Progenitor cell of endocrine pancreas (in vitro differentiated cells): ENCODE data around the gene PFKL. TPM values are rescaled to one million over a fixed set of nuclear protein-coding genes. Genes with fewer than 3 reads are reported as not detected.

Experiments used
- DNase-seq: peaks from one replicate; pipeline ENCODE4 v3.0.0; 2021; ENCODE audit warnings: low spot score; ENCODE audit not compliant: unreplicated experiment
- H3K27ac Mint-ChIP-seq: 2 replicates; pipeline ENCODE4 v1.8.0; 2021; ENCODE audit warnings: mild to moderate bottlenecking, moderate library complexity, mixed read lengths
- H3K27me3 Mint-ChIP-seq: 2 replicates; pipeline ENCODE4 v1.8.0; 2021; ENCODE audit warnings: mixed read lengths
- H3K36me3 Mint-ChIP-seq: 2 replicates; pipeline ENCODE4 v1.8.0; 2022; ENCODE audit warnings: mixed read lengths; ENCODE audit not compliant: insufficient read depth
- H3K4me1 Mint-ChIP-seq: 2 replicates; pipeline ENCODE4 v1.8.0; 2021; ENCODE audit warnings: low read depth, mixed read lengths
- H3K4me3 Mint-ChIP-seq: 2 replicates; pipeline ENCODE4 v1.8.0; 2021; ENCODE audit warnings: low read depth, mild to moderate bottlenecking, moderate library complexity, mixed read lengths
- H3K9me3 Mint-ChIP-seq: 2 replicates; pipeline ENCODE4 v1.8.0; 2021; ENCODE audit warnings: low read depth, mixed read lengths
- CTCF ChIP-seq: fragments of 200-600 bp; sonication (generic); IDR thresholded peaks from one replicate; pipeline ENCODE4 v1.5.0; 2021; ENCODE audit warnings: antibody characterized with exemption, mild to moderate bottlenecking; ENCODE audit not compliant: unreplicated experiment
- total RNA-seq: library from RNA; stranded (reverse); gene quantifications from 2 replicates; pipeline ENCODE4 v1.2.1, GENCODE V29; 2021

The PFKL gene
- total RNA-seq, 1 donor from 2014 or later = 132 TPM

GRCh38 chr21:44328242-44328895 lies 28.5 kb downstream of the PFKL start:
- no peaks in the 10 kb centered on the region for H3K9me3 Mint-ChIP-seq
- no peak for DNase-seq
- no peak overlapping the region for H3K4me3 Mint-ChIP-seq
- H3K4me1 Mint-ChIP-seq = no peaks in the 10 kb centered on the region
- no peak overlapping the region for H3K27ac Mint-ChIP-seq
- H3K36me3 Mint-ChIP-seq = peaks cover 1% of the 10 kb centered on the region
- H3K27me3 Mint-ChIP-seq = no peaks in the 10 kb centered on the region
- no peak for TF ChIP-seq CTCF

GRCh38 chr21:44329086-44329889 lies 29.4 kb downstream of the PFKL start:
- DNase-seq = no peak
- peak overlapping the region; percentile 73 for H3K27ac Mint-ChIP-seq
- H3K27me3 Mint-ChIP-seq = no peaks in the 10 kb centered on the region
- no peak for TF ChIP-seq CTCF
- no peaks in the 10 kb centered on the region for H3K4me1 Mint-ChIP-seq
- H3K4me3 Mint-ChIP-seq = no peak overlapping the region
- peaks cover 1% of the 10 kb centered on the region for H3K36me3 Mint-ChIP-seq
- no peaks in the 10 kb centered on the region for H3K9me3 Mint-ChIP-seq

- H3K9me3 Mint-ChIP-seq = no peaks in the 10 kb centered on the region
- H3K4me1 Mint-ChIP-seq = no peaks in the 10 kb centered on the region
- no peak overlapping the region for H3K4me3 Mint-ChIP-seq
- H3K36me3 Mint-ChIP-seq = peaks cover 1% of the 10 kb centered on the region
- no peaks in the 10 kb centered on the region for H3K27me3 Mint-ChIP-seq
- TF ChIP-seq CTCF = no peak
- peak overlapping the region; percentile 73 for H3K27ac Mint-ChIP-seq
- DNase-seq = no peak
These were observed 30.3 kb downstream of the PFKL start for GRCh38 chr21:44329971-44330681.

DNA sequence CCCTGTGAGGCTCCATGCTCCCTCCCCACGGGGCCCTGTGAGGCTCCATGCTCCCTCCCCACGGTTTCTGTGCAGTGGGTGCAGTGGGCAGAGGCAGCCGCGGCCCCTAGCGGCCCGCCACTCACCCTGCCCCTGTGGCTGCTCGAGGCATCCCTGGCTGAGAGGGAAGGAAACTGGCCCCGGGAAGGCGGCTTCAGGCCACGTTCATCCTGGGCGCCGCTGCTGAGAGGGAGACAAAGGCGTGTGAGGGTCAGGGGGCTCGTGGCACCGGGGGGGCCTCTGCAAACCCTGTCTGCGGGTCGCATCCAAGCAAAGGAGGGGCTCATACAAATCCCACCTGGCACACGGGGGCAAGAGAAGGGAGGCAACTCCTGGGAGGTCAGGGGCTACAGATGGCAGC lies 30.8 kb downstream of the PFKL start:
- peaks cover 1% of the 10 kb centered on the region for H3K36me3 Mint-ChIP-seq
- no peaks in the 10 kb centered on the region for H3K27me3 Mint-ChIP-seq
- TF ChIP-seq CTCF = no peak
- H3K9me3 Mint-ChIP-seq = no peaks in the 10 kb centered on the region
- H3K4me1 Mint-ChIP-seq = no peaks in the 10 kb centered on the region
- no peak for DNase-seq
- peak overlapping the region; percentile 64 for H3K27ac Mint-ChIP-seq
- H3K4me3 Mint-ChIP-seq = no peak overlapping the region

- TF ChIP-seq CTCF = no peak
- Mint-ChIP-seq H3K9me3 (no peaks in the 10 kb centered on the region), H3K4me3 (no peak overlapping the region), H3K36me3 (peaks cover 1% of the 10 kb centered on the region), H3K27ac (no peak overlapping the region), H3K27me3 (no peaks in the 10 kb centered on the region), H3K4me1 (no peaks in the 10 kb centered on the region)
- DNase-seq = no peak
These were observed 31.4 kb downstream of the PFKL start for GRCh38 chr21:44331209-44331608.
